GM12878 (cell line): ENCODE data around the gene LAMP1. TPM values are rescaled to one million over a fixed set of nuclear protein-coding genes. Genes with fewer than 3 reads are reported as not detected.

ENCODE experiments used
- ATAC-seq: fragments of 200-7000 bp; cut with Tn5 transposase; 3 replicates; pipeline ENCODE4 v1.9.1; 2020; ENCODE audit warnings: mild to moderate bottlenecking, moderate library complexity
- BruUV-seq: library from RNA; stranded (reverse); fragments of 400-500 nt; replicated peaks from 2 replicates; lab custom pipeline; 2021; lab: Mats Ljungman, UMichigan
- CTCF ChIA-PET: fragments of 300-600 bp; sonication (Branson Sonifier 250); formaldehyde crosslinking; extraction: SDS; loops from one replicate; lab custom pipeline; 2021; ENCODE audit warnings: inconsistent platforms; lab: Yijun Ruan, JAX
- POLR2A ChIA-PET: fragments of 350-600 bp; formaldehyde crosslinking; extraction: SDS; loops from one replicate; lab custom pipeline; 2021; ENCODE audit warnings: inconsistent platforms; lab: Charles Lee
- RAD21 ChIA-PET: fragments of 300-600 bp; sonication (Branson Sonifier 250); formaldehyde crosslinking; loops from one replicate; lab custom pipeline; 2023; ENCODE audit warnings: antibody characterized with exemption; ENCODE audit not compliant: unreplicated experiment; lab: Charles Lee
- SMC1A ChIA-PET: fragments of 300-600 bp; sonication (Branson Sonifier 250); formaldehyde crosslinking; loops from one replicate; lab custom pipeline; 2023; ENCODE audit not compliant: unreplicated experiment, uncharacterized antibody; lab: Charles Lee
- DNase-seq: peaks from one replicate; pipeline ENCODE4 v3.0.0-alpha.2; 2011; ENCODE audit warnings: low read depth, low spot score
- FAIRE-seq: peaks from 3 replicates; lab custom pipeline; 2011; peaks lifted over from hg19 to GRCh38; lab: Jason Lieb, UNC
- H2AFZ ChIP-seq: 2 replicates; pipeline ENCODE4 v1.6.0; 2011; ENCODE audit warnings: low read depth, low read length, control low read depth; ENCODE audit not compliant: control insufficient read depth
- H3K27ac ChIP-seq: 2 replicates; pipeline ENCODE4 v1.5.1; 2011; ENCODE audit warnings: control low read depth; ENCODE audit not compliant: control insufficient read depth, insufficient read depth
- H3K27me3 ChIP-seq, 2 experiments: replicated peaks in 1 of 2; 2 replicates each; pipeline versions ENCODE4 v1.6.0 to v1.6.1; 2011; ENCODE audit warnings: low read length in 1 of 2; ENCODE audit not compliant: control insufficient read depth in 2 of 2, insufficient read depth in 2 of 2
- H3K36me3 ChIP-seq, 2 experiments: 2 replicates each; pipeline ENCODE4 v1.5.1; 2011; ENCODE audit warnings: low read length in 1 of 2; ENCODE audit not compliant: control insufficient read depth in 2 of 2, insufficient read depth in 2 of 2
- H3K4me1 ChIP-seq: 2 replicates; pipeline ENCODE4 v1.6.1; 2011; ENCODE audit warnings: mild to moderate bottlenecking, low read length, moderate library complexity, mixed read lengths; ENCODE audit not compliant: control insufficient read depth, insufficient read depth
- H3K4me2 ChIP-seq: 2 replicates; pipeline ENCODE4 v1.6.0; 2011; ENCODE audit warnings: control low read depth; ENCODE audit not compliant: control insufficient read depth, insufficient read depth
- H3K4me3 ChIP-seq: fragments of 200-600 bp; sonication (generic); 2 replicates; pipeline ENCODE4 v1.5.1; 2016
- H3K79me2 ChIP-seq: 2 replicates; pipeline ENCODE4 v1.6.0; 2011; ENCODE audit warnings: low read length; ENCODE audit not compliant: control insufficient read depth, insufficient read depth
- H3K9ac ChIP-seq: 2 replicates; pipeline ENCODE4 v1.8.0; 2011; ENCODE audit warnings: low read length, control low read depth, mixed read lengths; ENCODE audit not compliant: control insufficient read depth, insufficient read depth
- H3K9me3 ChIP-seq: replicated peaks from 3 replicates; pipeline ENCODE4 v1.5.1; 2011; ENCODE audit warnings: mild to moderate bottlenecking, low read length; ENCODE audit not compliant: control insufficient read depth, insufficient read depth
- H4K20me1 ChIP-seq: 2 replicates; pipeline ENCODE4 v1.6.0; 2011; ENCODE audit not compliant: control insufficient read depth, insufficient read depth
- BRCA1 ChIP-seq: IDR thresholded peaks from 2 replicates; pipeline ENCODE4 v1.6.1; 2011; ENCODE audit warnings: low read depth, low read length, improper control_type of control experiment
- CBX5 ChIP-seq: sonication (generic); IDR thresholded peaks from 2 replicates; pipeline ENCODE4 v1.6.1; 2016; ENCODE audit warnings: low read depth, moderate library complexity, mild to moderate bottlenecking, inconsistent platforms
- E2F4 ChIP-seq: IDR thresholded peaks from 2 replicates; pipeline ENCODE4 v1.6.1; 2012; ENCODE audit warnings: low read depth, low read length, improper control_type of control experiment
- E4F1 ChIP-seq: fragments of 450-650 bp; IDR thresholded peaks from 2 replicates; pipeline ENCODE4 v1.6.1; 2018; ENCODE audit warnings: borderline replicate concordance, mild to moderate bottlenecking; ENCODE audit not compliant: partially characterized antibody
- FOS ChIP-seq: IDR thresholded peaks from 3 replicates; pipeline ENCODE4 v1.6.1; 2011; ENCODE audit warnings: borderline replicate concordance; ENCODE audit not compliant: insufficient read length; ENCODE audit errors: extremely low read depth
- HDAC2 ChIP-seq: fragments of 200-600 bp; sonication (generic); IDR thresholded peaks from 2 replicates; pipeline ENCODE4 v1.6.1; 2017
- LARP7 ChIP-seq: fragments of 450-650 bp; IDR thresholded peaks from 2 replicates; pipeline ENCODE4 v1.6.1; 2017; ENCODE audit warnings: mild to moderate bottlenecking
- MEF2B ChIP-seq: fragments of 450-650 bp; IDR thresholded peaks from 2 replicates; pipeline ENCODE4 v1.6.1; 2018; ENCODE audit warnings: mild to moderate bottlenecking, moderate library complexity; ENCODE audit not compliant: partially characterized antibody, poor library complexity, severe bottlenecking
- MTA3 ChIP-seq: IDR thresholded peaks from 2 replicates; pipeline ENCODE4 v1.6.1; 2012; ENCODE audit warnings: low read length, inconsistent platforms, borderline replicate concordance
- PML ChIP-seq: IDR thresholded peaks from 2 replicates; pipeline ENCODE4 v1.6.1; 2012; ENCODE audit warnings: low read length, inconsistent platforms
- RFX5 ChIP-seq: IDR thresholded peaks from 2 replicates; pipeline ENCODE4 v1.6.1; 2011; ENCODE audit warnings: low read depth, low read length, improper control_type of control experiment
- SMARCA5 ChIP-seq: fragments of 450-650 bp; IDR thresholded peaks from 2 replicates; pipeline ENCODE4 v1.6.1; 2017; ENCODE audit warnings: mild to moderate bottlenecking
- TCF3 ChIP-seq: IDR thresholded peaks from 2 replicates; pipeline ENCODE4 v1.6.1; 2012; ENCODE audit warnings: low read depth, mild to moderate bottlenecking, low read length, borderline replicate concordance; ENCODE audit not compliant: insufficient read depth
- YBX1 ChIP-seq: fragments of 450-650 bp; IDR thresholded peaks from 2 replicates; pipeline ENCODE4 v1.6.1; 2016; ENCODE audit warnings: antibody characterized with exemption
- ZNF274 ChIP-seq: IDR thresholded peaks from one replicate; pipeline ENCODE4 v1.8.0; 2011; ENCODE audit not compliant: insufficient read length, insufficient read depth
- WGBS: methylation state at CpG from one replicate; pipeline ENCODE4 v1.1.6; 2016; ENCODE audit warnings: low lambda C conversion rate; ENCODE audit not compliant: insufficient replicate concordance, insufficient coverage; ENCODE audit errors: missing lambda C conversion rate; 5-methylcytosine and 5-hydroxymethylcytosine counted together
- in situ Hi-C: fragments of 300-500 bp; cut with MboI; formaldehyde crosslinking; loops from 9 replicates; pipeline ENCODE4 v1.14.3; 2018; ENCODE audit warnings: mixed read lengths
- intact Hi-C: fragments of 100-400 bp; cut with micrococcal nuclease; formaldehyde crosslinking; loops from one replicate; pipeline ENCODE4 v1.14.2; 2022; ENCODE audit not compliant: unreplicated experiment
- polyA plus RNA-seq, 11 experiments: library from polyadenylated mRNA; depleted of rRNA in 4 of 11; unstranded in 6 of 11; stranded (reverse) in 5 of 11; fragments of >200 nt; fragmentation: Nextera tagmentation in 4 of 11; fragmentation: Illumina TruSeq in 1 of 11; extraction: Ambion mirVana in 4 of 11; extraction: Trizol in 1 of 11; gene quantifications; 1 replicate in 1 of 11; 2 replicates in 10 of 11; pipeline versions ENCODE4 v1.2.1 to v1.2.3, GENCODE V29; 2011 to 2016; ENCODE audit warnings: inconsistent platforms in 2 of 11, missing spikeins in 2 of 11, low read depth in 1 of 11
- total RNA-seq, 4 experiments: library from RNA; depleted of rRNA in 3 of 4; stranded (reverse); fragments of >200 nt in 3 of 4; fragmentation: Illumina TruSeq in 1 of 4; extraction: Trizol in 1 of 4; gene quantifications; 2 replicates each; pipeline versions ENCODE4 v1.2.1 to v1.2.3, GENCODE V29; 2013 to 2021

Gene LAMP1
- total and polyA plus RNA-seq, 10 of the 15 experiments (the other 5 are each of a cell fraction or from before 2014, with no cell fraction given) = 2.5 to 83.0 (median 32.7) TPM

- no peaks in the 10 kb centered on the region for H3K79me2 ChIP-seq
- H3K4me2 ChIP-seq = no peak overlapping the region
- BruUV-seq = no TSS peak
- intact Hi-C loops = no loop called here
- ChIA-PET RAD21 (no interaction called here), POLR2A (no interaction called here), CTCF (no interaction called here), SMC1A (no interaction called here)
- H3K9me3 ChIP-seq = no peaks in the 10 kb centered on the region
- no peaks in the 10 kb centered on the region for H4K20me1 ChIP-seq
- no peak for DNase-seq
- H2AFZ ChIP-seq = no peak overlapping the region
- in situ Hi-C loops = no loop called here
- no peak overlapping the region for H3K4me3 ChIP-seq
- ATAC-seq = no peak
- no peaks in the 10 kb centered on the region for H3K27me3 ChIP-seq
- no peak overlapping the region for H3K9ac ChIP-seq
- FAIRE-seq = no peak
- H3K27ac ChIP-seq = no peak overlapping the region
- 79% methylated on average over 12 of the region's 12 CpGs for WGBS
- TF ChIP-seq YBX1 (no peak), LARP7 (no peak), BRCA1 (no peak), RFX5 (no peak), HDAC2 (no peak), PML (no peak), E4F1 (no peak), E2F4 (no peak), MEF2B (no peak), SMARCA5 (no peak), TCF3 (no peak), MTA3 (no peak), ZNF274 (no peak), CBX5 (no peak), FOS (no peak)
- no peaks in the 10 kb centered on the region for H3K4me1 ChIP-seq
- no peaks in the 10 kb centered on the region for H3K36me3 ChIP-seq
These were observed 35.6 kb downstream of the LAMP1 start for GRCh38 chr13:113332615-113333014.
